ENCODE results near the gene TICAM2.
"Not testable (repeated sequence)": the region's sequence is repeated elsewhere in the genome, so short reads cannot be mapped to it uniquely, and the experiment has no call there.

The TICAM2 gene

GRCh38 chr5:115601701-115602590 lies at the start of gene TICAM2:
TICAM2 (minus strand) TSS chr5:115602479; CDS start chr5:115581256, 21,223 bp downstream.
- peak; percentile 32 to 70 for DNase-seq

- no peak for DNase-seq
Measured at GRCh38 chr5:115649541-115649940, 47.3 kb upstream of the TICAM2 start.

- DNase-seq = no peak
Measured at GRCh38 chr5:115648056-115648455, 45.8 kb upstream of the TICAM2 start.

- DNase-seq = not testable (repeated sequence)
Measured at GRCh38 chr5:115645386-115645785, 43.1 kb upstream of the TICAM2 start.

GRCh38 chr5:115644046-115644445 lies 41.8 kb upstream of the TICAM2 start:
- no peak for DNase-seq

GRCh38 chr5:115641948-115642347 lies 39.7 kb upstream of the TICAM2 start:
- no peak for DNase-seq

- no peak for DNase-seq
Measured at GRCh38 chr5:115640274-115640673, 38.0 kb upstream of the TICAM2 start.

- no peak for DNase-seq
Measured at GRCh38 chr5:115639377-115639776, 37.1 kb upstream of the TICAM2 start.

GRCh38 chr5:115637507-115637906 lies 35.2 kb upstream of the TICAM2 start:
- no peak for DNase-seq

GRCh38 chr5:115636008-115636407 lies 33.7 kb upstream of the TICAM2 start:
- DNase-seq = no peak

GRCh38 chr5:115634343-115635132 lies 32.3 kb upstream of the TICAM2 start:
- DNase-seq = peak; percentile 52 to 79

- DNase-seq = no peak
Measured at GRCh38 chr5:115629903-115630302, 27.6 kb upstream of the TICAM2 start.

GRCh38 chr5:115627295-115627865 lies 25.1 kb upstream of the TICAM2 start:
- DNase-seq = no peak

- no peak for DNase-seq
Measured at GRCh38 chr5:115626445-115626823, 24.2 kb upstream of the TICAM2 start.

- DNase-seq = peak; percentile 81 to 95
Measured at GRCh38 chr5:115625579-115626444, 23.5 kb upstream of the TICAM2 start, which contains the start of gene TMED7. TMED7 (minus strand) TSS chr5:115626036; CDS start chr5:115625792, 244 bp downstream.

GRCh38 chr5:115624994-115625393 lies 22.7 kb upstream of the TICAM2 start:
- DNase-seq = no peak

- no peak for DNase-seq
Measured at GRCh38 chr5:115623658-115624057, 21.4 kb upstream of the TICAM2 start.

- no peak for DNase-seq
Measured at GRCh38 chr5:115621365-115621900, 19.2 kb upstream of the TICAM2 start.

GRCh38 chr5:115616892-115617291 lies 14.6 kb upstream of the TICAM2 start:
- DNase-seq = no peak

- DNase-seq = no peak
Measured at GRCh38 chr5:115616472-115616871, 14.2 kb upstream of the TICAM2 start.

GRCh38 chr5:115611873-115612272 lies 9.6 kb upstream of the TICAM2 start:
- DNase-seq = no peak

- no peak for DNase-seq
Measured at GRCh38 chr5:115607935-115608334, 5.7 kb upstream of the TICAM2 start.

All from NCI-H526 (cell line).